Activated CD4-positive, CD25-positive, alpha-beta regulatory T cell treated with anti-CD3 and anti-CD28 coated beads, Interleukin-2, amount 50 U/mL, for 24 hours (primary cell): Measurements from ENCODE around the gene TMPRSS2.
"Not testable (repeated sequence)": the region's sequence is repeated elsewhere in the genome, so short reads cannot be mapped to it uniquely, and the experiment has no call there.

Experiments used
- ATAC-seq, 2 donors: fragments of 150-1000 bp; cut with Tn5 transposase; one replicate each; pipeline ENCODE4 v1.10.0; 2021; ENCODE audit warnings: mild to moderate bottlenecking in 1 of 2, moderate library complexity in 1 of 2

The TMPRSS2 gene

GRCh38 chr21:41425588-41425953 lies 82.4 kb downstream of the TMPRSS2 start:
- ATAC-seq, result no peak

GRCh38 chr21:41423305-41423636 lies 84.7 kb downstream of the TMPRSS2 start:
- not testable (repeated sequence) for ATAC-seq

- ATAC-seq, result no peak
Observed at GRCh38 chr21:41422546-41423304, 85.2 kb downstream of the TMPRSS2 start.

- not testable (repeated sequence) for ATAC-seq
Observed at GRCh38 chr21:41420998-41421397, 87.0 kb downstream of the TMPRSS2 start.

GRCh38 chr21:41419921-41420862 lies 87.8 kb downstream of the TMPRSS2 start:
- ATAC-seq, result peak; percentile 67 to 69

- no peak for ATAC-seq
Observed at GRCh38 chr21:41418956-41419680, 88.8 kb downstream of the TMPRSS2 start.

- ATAC-seq, result no peak
Observed at GRCh38 chr21:41418393-41418792, 89.6 kb downstream of the TMPRSS2 start.

- ATAC-seq, result not testable (repeated sequence)
Observed at GRCh38 chr21:41417505-41417904, 90.5 kb downstream of the TMPRSS2 start.
